Activated naive CD4-positive, alpha-beta T cell treated with anti-CD3 and anti-CD28 coated beads for 36 hours (primary cell): Measurements from ENCODE around the gene CNTNAP4. TPM values are rescaled to one million over a fixed set of nuclear protein-coding genes. Genes with fewer than 3 reads are reported as not detected.

Experiments used
- CTCF ChIA-PET: fragments of 350-600 bp; sonication (Branson Sonifier 250); formaldehyde crosslinking; loops from one replicate; lab custom pipeline; 2021; ENCODE audit warnings: antibody characterized with exemption; lab: Charles Lee
- DNase-seq: peaks from one replicate; pipeline ENCODE4 v3.0.0-alpha.2; 2020
- H3K27ac Mint-ChIP-seq: one replicate; pipeline ENCODE4 v1.8.0; 2021; ENCODE audit warnings: mild to moderate bottlenecking, mixed read lengths
- H3K27me3 Mint-ChIP-seq: one replicate; pipeline ENCODE4 v1.8.0; 2021; ENCODE audit warnings: low read depth, mixed read lengths
- H3K36me3 Mint-ChIP-seq: one replicate; pipeline ENCODE4 v1.8.0; 2021; ENCODE audit warnings: low read depth, mixed read lengths
- H3K4me1 Mint-ChIP-seq: one replicate; pipeline ENCODE4 v1.8.0; 2021; ENCODE audit warnings: low read depth, mixed read lengths
- H3K4me3 Mint-ChIP-seq: one replicate; pipeline ENCODE4 v1.8.0; 2021; ENCODE audit warnings: mild to moderate bottlenecking, moderate library complexity, mixed read lengths
- H3K9me3 Mint-ChIP-seq: one replicate; pipeline ENCODE4 v1.8.0; 2021; ENCODE audit warnings: mixed read lengths
- intact Hi-C: fragments of 100-400 bp; cut with micrococcal nuclease; formaldehyde crosslinking; loops from one replicate; pipeline ENCODE4 v1.15.1; 2023
- total RNA-seq, 2 experiments: library from RNA; stranded (reverse); gene quantifications; one replicate each; pipeline ENCODE4 v1.2.3, GENCODE V29; 2021

Gene CNTNAP4
- total RNA-seq, 2 experiments from 2014 or later, result not detected

DNA sequence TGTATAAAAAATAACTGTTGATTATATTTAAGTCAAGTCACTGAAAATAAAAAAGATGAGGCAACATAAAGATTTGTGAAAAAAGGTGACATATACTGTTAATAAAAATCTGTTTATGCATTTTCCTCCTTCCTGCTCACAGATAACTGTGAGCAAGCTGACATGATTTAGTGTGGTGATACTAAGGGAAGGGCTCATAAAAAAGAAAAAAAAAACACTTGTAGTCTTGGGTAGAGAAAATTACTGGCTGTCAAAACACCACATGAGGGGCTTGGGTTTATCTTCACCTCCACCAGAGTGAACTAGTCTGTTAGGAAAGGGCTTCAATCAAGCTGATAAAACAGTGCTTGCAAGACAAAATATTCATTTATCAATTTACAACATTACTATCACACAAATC, 247.6 kb downstream of the CNTNAP4 start:
- CTCF ChIA-PET, result no interaction called here
- Mint-ChIP-seq H3K4me1 (no peaks in the 10 kb centered on the region), H3K9me3 (no peaks in the 10 kb centered on the region), H3K4me3 (no peak overlapping the region), H3K27me3 (no peaks in the 10 kb centered on the region), H3K27ac (no peak overlapping the region), H3K36me3 (no peaks in the 10 kb centered on the region)
- DNase-seq, result no peak
- intact Hi-C loops, result no loop called here

DNA sequence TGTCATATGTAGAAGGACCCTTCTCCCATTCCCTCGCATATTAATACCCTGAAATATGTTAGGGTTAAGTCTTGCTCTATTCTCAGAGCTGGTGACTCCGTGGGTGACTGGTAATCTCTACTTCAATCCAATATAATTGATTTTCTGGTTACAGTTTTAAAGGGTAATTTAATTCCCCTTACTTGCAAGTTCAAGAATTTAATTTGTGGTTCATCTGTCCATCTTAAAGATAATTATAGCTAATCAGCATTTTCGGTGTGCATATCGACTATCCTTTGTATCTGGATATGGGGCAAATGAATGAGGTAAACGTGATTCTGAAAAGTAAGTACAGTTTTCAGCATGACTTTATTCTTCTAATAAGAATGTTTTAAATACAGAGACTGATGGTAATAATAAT, 250.0 kb downstream of the CNTNAP4 start:
- CTCF ChIA-PET, result no interaction called here

DNA sequence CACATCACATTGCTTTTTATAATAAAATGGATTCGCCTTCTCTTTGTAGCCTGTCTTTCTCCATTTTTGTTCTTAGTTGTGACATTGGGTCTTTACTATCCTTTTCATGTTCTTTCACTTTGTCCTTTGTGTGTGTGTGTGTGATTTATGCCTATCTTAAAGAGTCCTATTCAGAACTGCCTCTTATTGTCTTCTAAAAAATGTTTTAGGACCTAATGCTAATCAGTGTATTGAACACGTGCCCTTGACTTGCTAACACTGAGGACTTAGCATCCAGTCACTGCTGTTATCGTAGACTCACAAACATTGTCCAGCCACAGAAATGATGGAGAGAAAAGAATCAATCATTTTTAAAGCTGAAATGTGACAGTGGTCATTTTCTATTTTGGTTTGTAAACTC, 251.9 kb downstream of the CNTNAP4 start:
- Mint-ChIP-seq H3K36me3 (no peaks in the 10 kb centered on the region), H3K27ac (no peak overlapping the region), H3K9me3 (no peaks in the 10 kb centered on the region), H3K4me1 (no peaks in the 10 kb centered on the region), H3K27me3 (no peaks in the 10 kb centered on the region), H3K4me3 (no peak overlapping the region)
- no peak for DNase-seq
- intact Hi-C loops, result no loop called here
- CTCF ChIA-PET, result interaction anchor here (0.6 kb wide), 1 partner anchor 531 kb away, joined by 3 read pairs; no protein-coding TSS in a partner anchor

More for the DNA sequence above, 250.0 kb downstream of the CNTNAP4 start:
- H3K36me3 Mint-ChIP-seq, result no peaks in the 10 kb centered on the region
- H3K27ac Mint-ChIP-seq, result no peak overlapping the region
- H3K4me3 Mint-ChIP-seq, result no peak overlapping the region
- no peaks in the 10 kb centered on the region for H3K27me3 Mint-ChIP-seq
- H3K9me3 Mint-ChIP-seq, result no peaks in the 10 kb centered on the region
- intact Hi-C loops, result no loop called here
- DNase-seq, result no peak
- no peaks in the 10 kb centered on the region for H3K4me1 Mint-ChIP-seq

DNA sequence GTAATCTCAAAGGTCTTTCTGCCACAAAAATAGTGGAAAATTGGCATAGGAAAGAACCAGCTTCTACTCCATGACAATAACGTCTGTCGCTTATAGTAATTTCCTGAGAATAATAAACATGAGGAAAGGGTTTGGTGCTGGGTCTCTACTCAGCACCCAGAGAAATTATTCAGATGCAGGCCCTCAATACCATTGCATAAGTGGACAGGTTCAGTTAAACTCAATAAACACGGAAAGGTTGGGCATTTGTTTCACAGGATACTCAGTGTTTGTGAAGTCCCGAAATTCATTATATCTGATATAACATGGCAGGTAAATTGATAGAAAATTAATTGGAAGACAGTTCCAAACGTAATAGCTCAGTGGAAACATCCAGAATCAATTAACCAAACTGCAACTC, 254.0 kb downstream of the CNTNAP4 start:
- CTCF ChIA-PET, result no interaction called here
- Mint-ChIP-seq H3K9me3 (peaks cover 2% of the 10 kb centered on the region), H3K36me3 (no peaks in the 10 kb centered on the region), H3K4me1 (no peaks in the 10 kb centered on the region), H3K27ac (no peak overlapping the region), H3K27me3 (no peaks in the 10 kb centered on the region), H3K4me3 (no peak overlapping the region)
- intact Hi-C loops, result no loop called here
- no peak for DNase-seq

DNA sequence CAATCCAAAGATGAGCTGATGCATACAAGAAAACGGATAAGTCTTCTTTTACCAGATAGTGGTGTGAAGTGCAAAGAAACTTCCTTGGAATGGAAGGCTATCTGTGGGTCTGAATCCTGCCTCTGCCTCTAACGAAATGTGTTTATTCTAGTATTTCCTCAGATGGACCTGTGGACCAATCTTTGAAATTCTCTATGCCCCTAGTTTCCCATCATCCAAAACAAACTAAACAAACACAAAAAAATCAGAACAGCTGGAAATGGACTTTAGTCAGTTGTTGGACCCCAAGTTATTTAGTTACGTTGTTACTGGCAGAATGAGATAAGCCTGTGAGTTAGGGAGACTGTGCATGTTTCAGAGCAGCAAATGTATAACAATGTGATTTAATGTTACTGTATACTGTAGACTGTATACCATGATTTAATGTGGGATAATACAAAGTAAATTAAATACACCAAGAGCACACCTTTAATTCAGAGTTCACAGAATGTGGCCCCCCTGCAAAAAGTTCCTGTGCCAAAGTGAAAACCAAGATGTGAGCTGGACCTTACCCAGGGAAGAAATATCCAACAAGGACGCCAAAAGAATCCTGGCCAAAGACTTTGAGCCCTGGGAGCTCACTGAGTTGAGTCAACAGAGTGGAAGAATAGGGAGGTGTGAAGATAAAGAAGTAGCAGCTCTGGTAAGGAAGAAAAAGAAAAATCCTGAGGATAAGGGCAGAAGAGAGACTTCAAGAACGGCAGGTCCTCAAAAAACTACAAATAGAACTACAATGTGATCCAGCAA, 255.2 kb downstream of the CNTNAP4 start:
- intact Hi-C loops, result no loop called here
- H3K4me3 Mint-ChIP-seq, result no peak overlapping the region
- CTCF ChIA-PET, result no interaction called here

DNA sequence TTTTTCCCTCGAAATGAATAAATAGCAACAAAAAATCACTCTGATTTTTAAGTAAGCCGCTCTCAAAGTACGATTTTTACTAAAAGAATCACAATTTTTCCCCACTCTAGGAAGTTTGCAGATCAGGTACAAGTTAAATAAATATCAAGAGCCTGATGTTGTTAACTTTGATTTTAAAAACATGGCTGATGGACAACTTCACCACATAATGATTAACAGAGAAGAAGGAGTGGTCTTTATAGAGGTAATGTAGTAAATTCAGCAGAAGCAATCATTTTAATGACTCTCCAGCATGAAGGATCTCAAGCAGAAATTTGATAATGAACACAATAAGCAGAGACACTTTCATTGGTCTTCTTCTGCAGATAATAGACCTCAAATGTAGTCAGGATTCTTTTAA, 262.4 kb downstream of the CNTNAP4 start:
- no peaks in the 10 kb centered on the region for H3K27me3 Mint-ChIP-seq
- no peaks in the 10 kb centered on the region for H3K36me3 Mint-ChIP-seq
- H3K4me3 Mint-ChIP-seq, result no peak overlapping the region
- intact Hi-C loops, result no loop called here
- peaks cover 2% of the 10 kb centered on the region for H3K9me3 Mint-ChIP-seq
- H3K27ac Mint-ChIP-seq, result no peak overlapping the region
- H3K4me1 Mint-ChIP-seq, result no peaks in the 10 kb centered on the region
- DNase-seq, result no peak
- CTCF ChIA-PET, result no interaction called here

More for the DNA sequence above, 255.2 kb downstream of the CNTNAP4 start:
- peaks cover 2% of the 10 kb centered on the region for H3K9me3 Mint-ChIP-seq
- no peaks in the 10 kb centered on the region for H3K36me3 Mint-ChIP-seq
- H3K27me3 Mint-ChIP-seq, result no peaks in the 10 kb centered on the region
- H3K27ac Mint-ChIP-seq, result no peak overlapping the region
- DNase-seq, result no peak
- H3K4me1 Mint-ChIP-seq, result no peaks in the 10 kb centered on the region

DNA sequence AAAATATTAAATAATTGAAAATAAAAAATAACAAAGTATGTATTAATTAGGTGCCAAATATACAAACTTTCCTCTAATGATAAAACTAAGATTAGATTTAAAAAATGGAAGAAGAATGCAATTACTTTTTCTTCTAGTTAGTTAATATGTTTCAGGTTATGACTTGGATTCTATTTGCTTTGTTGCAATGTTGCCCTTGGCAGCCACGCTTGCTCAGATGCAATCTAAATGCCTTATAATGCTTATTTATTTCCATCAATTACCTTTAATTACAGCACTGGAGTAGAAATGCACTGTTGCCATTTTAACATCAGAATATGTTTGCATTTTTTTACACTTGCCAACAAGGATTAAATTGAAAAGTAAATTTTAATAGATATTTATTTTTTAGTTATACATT, 263.9 kb downstream of the CNTNAP4 start:
- CTCF ChIA-PET, result no interaction called here
- H3K4me3 Mint-ChIP-seq, result no peak overlapping the region
- H3K36me3 Mint-ChIP-seq, result no peaks in the 10 kb centered on the region
- H3K4me1 Mint-ChIP-seq, result no peaks in the 10 kb centered on the region
- H3K9me3 Mint-ChIP-seq, result no peaks in the 10 kb centered on the region
- no peak overlapping the region for H3K27ac Mint-ChIP-seq
- no peak for DNase-seq
- no peaks in the 10 kb centered on the region for H3K27me3 Mint-ChIP-seq
- intact Hi-C loops, result no loop called here

DNA sequence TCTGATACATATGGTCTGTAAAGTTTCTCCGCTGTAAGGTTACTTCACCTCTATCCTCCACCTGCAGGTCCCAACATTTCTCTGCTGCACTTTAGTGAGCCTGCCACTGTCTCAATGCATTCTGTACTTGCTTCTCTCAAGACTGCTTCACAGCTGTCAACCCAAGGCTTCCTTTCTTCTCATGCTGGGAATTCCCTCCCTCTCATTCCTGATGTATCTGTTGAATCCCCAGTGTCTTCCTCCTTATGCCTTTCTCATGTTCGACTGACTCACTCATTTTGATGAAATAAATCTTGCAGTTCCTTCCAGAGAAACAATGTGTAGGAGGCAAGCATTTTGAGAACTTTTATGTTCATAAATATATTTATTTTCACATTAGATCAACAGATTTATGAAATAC, 288.3 kb downstream of the CNTNAP4 start:
- intact Hi-C loops, result no loop called here
- Mint-ChIP-seq H3K4me3 (no peak overlapping the region), H3K27me3 (no peaks in the 10 kb centered on the region), H3K9me3 (no peaks in the 10 kb centered on the region), H3K27ac (no peak overlapping the region), H3K36me3 (no peaks in the 10 kb centered on the region), H3K4me1 (no peaks in the 10 kb centered on the region)
- CTCF ChIA-PET, result no interaction called here
- DNase-seq, result no peak

DNA sequence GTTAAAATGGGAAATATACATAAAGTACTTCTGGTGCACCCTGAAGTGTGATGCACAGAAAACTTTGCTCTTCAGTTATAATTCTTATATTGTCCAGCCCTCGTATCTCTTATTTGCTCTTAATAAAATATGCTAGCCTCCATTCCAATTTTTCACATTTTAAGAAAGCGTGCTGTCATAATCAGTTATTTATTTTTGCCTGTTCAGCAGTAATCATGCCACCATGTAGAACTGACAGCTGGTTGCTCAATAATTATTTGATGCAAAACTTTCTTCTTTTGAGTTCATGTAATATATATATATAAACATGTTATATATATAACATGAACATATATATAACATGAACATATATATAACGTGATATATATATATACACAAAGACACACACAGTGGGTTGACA, 294.6 kb downstream of the CNTNAP4 start:
- Mint-ChIP-seq H3K4me3 (no peak overlapping the region), H3K9me3 (peaks cover 2% of the 10 kb centered on the region), H3K36me3 (no peaks in the 10 kb centered on the region), H3K27ac (no peak overlapping the region), H3K4me1 (no peaks in the 10 kb centered on the region), H3K27me3 (no peaks in the 10 kb centered on the region)
- no peak for DNase-seq
- intact Hi-C loops, result no loop called here
- CTCF ChIA-PET, result interaction anchor here (0.6 kb wide), 1 partner anchor 77 kb away, joined by 3 read pairs; no protein-coding TSS in a partner anchor

DNA sequence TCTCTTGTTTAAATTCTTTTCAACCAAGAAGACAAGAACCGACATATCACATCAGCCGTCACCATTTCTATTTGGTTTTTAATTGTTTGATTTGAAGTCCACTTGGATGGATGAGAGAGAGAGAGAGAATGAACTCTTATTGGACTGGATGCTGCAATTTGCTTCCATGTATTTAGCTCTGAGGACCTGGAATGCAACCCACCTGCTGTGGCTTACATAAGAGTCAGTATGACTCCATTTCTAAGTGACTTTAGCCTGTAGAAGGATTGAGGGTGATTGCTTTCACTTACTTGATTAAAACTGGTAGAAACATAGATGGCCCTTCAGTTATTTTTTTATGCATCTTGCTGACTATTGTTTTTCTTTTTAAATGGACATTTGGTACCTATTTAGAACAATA, 296.1 kb downstream of the CNTNAP4 start:
- H3K4me3 Mint-ChIP-seq, result no peak overlapping the region
- peaks cover 2% of the 10 kb centered on the region for H3K9me3 Mint-ChIP-seq
- H3K4me1 Mint-ChIP-seq, result no peaks in the 10 kb centered on the region
- DNase-seq, result no peak
- no peaks in the 10 kb centered on the region for H3K27me3 Mint-ChIP-seq
- no peaks in the 10 kb centered on the region for H3K36me3 Mint-ChIP-seq
- intact Hi-C loops, result no loop called here
- no peak overlapping the region for H3K27ac Mint-ChIP-seq
- CTCF ChIA-PET, result no interaction called here

DNA sequence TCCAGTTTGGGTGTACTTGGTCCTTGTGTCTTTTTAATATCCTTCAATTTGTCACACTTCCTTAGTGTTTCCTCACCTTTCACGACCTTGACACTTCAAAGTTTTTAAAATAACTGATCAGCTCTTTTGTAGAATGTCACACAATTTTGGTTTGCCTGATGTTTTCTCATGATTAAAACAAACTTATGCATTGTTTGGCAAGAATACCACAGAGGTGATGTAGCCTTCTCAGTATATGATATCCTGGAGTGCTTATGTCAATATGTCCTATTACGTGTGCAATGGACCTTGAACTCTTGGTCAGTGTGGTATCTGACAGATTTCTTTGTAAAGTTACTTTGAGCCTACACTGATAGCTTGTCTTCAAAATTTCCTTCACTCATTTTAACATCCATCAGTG, 297.4 kb downstream of the CNTNAP4 start:
- CTCF ChIA-PET, result no interaction called here
- DNase-seq, result no peak
- no peaks in the 10 kb centered on the region for H3K36me3 Mint-ChIP-seq
- H3K4me3 Mint-ChIP-seq, result no peak overlapping the region
- H3K9me3 Mint-ChIP-seq, result peaks cover 2% of the 10 kb centered on the region
- no peaks in the 10 kb centered on the region for H3K4me1 Mint-ChIP-seq
- intact Hi-C loops, result no loop called here
- H3K27ac Mint-ChIP-seq, result no peak overlapping the region
- H3K27me3 Mint-ChIP-seq, result no peaks in the 10 kb centered on the region

DNA sequence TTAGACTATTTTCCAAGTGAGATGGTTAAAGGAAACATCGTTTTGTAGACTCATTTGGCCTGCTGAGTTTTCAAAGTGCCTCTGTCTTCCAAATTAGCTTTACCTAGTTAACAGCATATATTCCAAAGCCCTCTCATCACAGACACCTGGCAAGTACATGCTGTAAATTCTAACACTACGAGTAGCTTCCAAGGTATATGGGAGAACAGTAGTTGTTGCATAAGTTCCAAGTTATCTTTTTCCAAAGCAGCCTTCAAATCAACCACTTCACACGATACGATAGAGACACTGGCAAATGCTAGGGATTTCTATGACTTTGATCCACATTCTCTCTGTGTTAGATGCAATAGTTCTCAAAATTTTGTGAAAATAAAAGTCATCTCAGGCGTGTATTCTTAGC, 299.3 kb downstream of the CNTNAP4 start:
- DNase-seq, result no peak
- H3K36me3 Mint-ChIP-seq, result no peaks in the 10 kb centered on the region
- no peaks in the 10 kb centered on the region for H3K27me3 Mint-ChIP-seq
- intact Hi-C loops, result no loop called here
- H3K4me1 Mint-ChIP-seq, result no peaks in the 10 kb centered on the region
- no peak overlapping the region for H3K4me3 Mint-ChIP-seq
- peaks cover 2% of the 10 kb centered on the region for H3K9me3 Mint-ChIP-seq
- CTCF ChIA-PET, result no interaction called here
- H3K27ac Mint-ChIP-seq, result no peak overlapping the region

DNA sequence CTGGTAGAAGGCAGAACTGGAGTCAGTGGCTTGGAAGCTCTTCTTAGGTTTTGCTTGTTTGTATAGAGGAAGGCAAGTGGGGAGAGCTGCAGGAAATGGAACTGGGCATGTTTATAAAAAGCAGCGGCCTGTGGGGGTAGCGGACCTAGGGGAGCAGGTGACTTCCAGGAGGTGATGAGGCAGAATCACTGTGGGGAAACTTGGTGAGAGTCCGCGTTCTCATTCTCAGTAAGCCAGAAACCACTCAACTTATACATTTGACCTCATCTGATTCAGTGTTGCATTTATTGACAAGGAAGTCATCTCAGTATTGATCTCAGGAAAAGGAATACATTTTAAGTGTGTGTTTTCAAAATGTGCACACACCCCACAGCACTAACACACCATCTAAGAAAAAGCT, 299.8 kb downstream of the CNTNAP4 start:
- Mint-ChIP-seq H3K27ac (no peak overlapping the region), H3K36me3 (no peaks in the 10 kb centered on the region), H3K4me1 (no peaks in the 10 kb centered on the region), H3K9me3 (peaks cover 2% of the 10 kb centered on the region), H3K4me3 (no peak overlapping the region), H3K27me3 (no peaks in the 10 kb centered on the region)
- no peak for DNase-seq
- CTCF ChIA-PET, result no interaction called here
- intact Hi-C loops, result no loop called here
